ENCODE measurements around the gene SMAD6. TPM values are rescaled to one million over a fixed set of nuclear protein-coding genes. Genes with fewer than 3 reads are reported as not detected.

SMAD6 gene
- total RNA-seq, 1 experiment from 2014 or later, result 8.9 TPM

- no peak overlapping the region for H3K4me3 Mint-ChIP-seq (ENCODE audit: unreplicated experiment)
- no peaks in the 10 kb centered on the region for H3K27me3 ChIP-seq (replicated peaks; ENCODE audit: control insufficient read depth, insufficient read depth, low read length)
- intact Hi-C loops (cut with micrococcal nuclease; ENCODE audit: unreplicated experiment), result no loop called here
- no peaks in the 10 kb centered on the region for H3K9me3 Mint-ChIP-seq (ENCODE audit: unreplicated experiment)
- no peaks in the 10 kb centered on the region for H3K4me1 Mint-ChIP-seq (ENCODE audit: low read depth, unreplicated experiment)
- no peaks in the 10 kb centered on the region for H3K9me3 ChIP-seq
- POLR2A ChIA-PET, result no interaction called here
- no peak for DNase-seq
- H3K36me3 Mint-ChIP-seq (ENCODE audit: insufficient read depth, unreplicated experiment), result no peaks in the 10 kb centered on the region
- H3K4me3 ChIP-seq (ENCODE audit: low read depth, low read length), result no peak overlapping the region
- no peaks in the 10 kb centered on the region for H3K27me3 Mint-ChIP-seq (ENCODE audit: insufficient read depth, unreplicated experiment)
- H3K27ac Mint-ChIP-seq (ENCODE audit: unreplicated experiment), result no peak overlapping the region
- no peaks in the 10 kb centered on the region for H3K36me3 ChIP-seq (ENCODE audit: control insufficient read depth, insufficient read depth, low read length)
- H3K4me1 ChIP-seq, result no peaks in the 10 kb centered on the region
- CTCF ChIA-PET, result interaction anchor here (0.7 kb wide), 1 partner anchor 176 kb away, joined by 4 read pairs; no protein-coding TSS in a partner anchor
- no TSS peak for BruUV-seq (replicated peaks)
- TF ChIP-seq, protein P1, sequence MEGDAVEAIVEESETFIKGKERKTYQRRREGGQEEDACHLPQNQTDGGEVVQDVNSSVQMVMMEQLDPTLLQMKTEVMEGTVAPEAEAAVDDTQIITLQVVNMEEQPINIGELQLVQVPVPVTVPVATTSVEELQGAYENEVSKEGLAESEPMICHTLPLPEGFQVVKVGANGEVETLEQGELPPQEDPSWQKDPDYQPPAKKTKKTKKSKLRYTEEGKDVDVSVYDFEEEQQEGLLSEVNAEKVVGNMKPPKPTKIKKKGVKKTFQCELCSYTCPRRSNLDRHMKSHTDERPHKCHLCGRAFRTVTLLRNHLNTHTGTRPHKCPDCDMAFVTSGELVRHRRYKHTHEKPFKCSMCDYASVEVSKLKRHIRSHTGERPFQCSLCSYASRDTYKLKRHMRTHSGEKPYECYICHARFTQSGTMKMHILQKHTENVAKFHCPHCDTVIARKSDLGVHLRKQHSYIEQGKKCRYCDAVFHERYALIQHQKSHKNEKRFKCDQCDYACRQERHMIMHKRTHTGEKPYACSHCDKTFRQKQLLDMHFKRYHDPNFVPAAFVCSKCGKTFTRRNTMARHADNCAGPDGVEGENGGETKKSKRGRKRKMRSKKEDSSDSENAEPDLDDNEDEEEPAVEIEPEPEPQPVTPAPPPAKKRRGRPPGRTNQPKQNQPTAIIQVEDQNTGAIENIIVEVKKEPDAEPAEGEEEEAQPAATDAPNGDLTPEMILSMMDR (IDR thresholded peaks at IDR 0.05; ENCODE audit: insufficient read depth in 1 of 2, low read depth in 1 of 2, low read length in 1 of 2, severe bottlenecking in 1 of 2, unreplicated experiment in 1 of 2), result no peak
These were observed 40.5 kb upstream of the SMAD6 start for GRCh38 chr15:66661432-66662096.

GRCh38 chr15:66662522-66662921 lies 39.5 kb upstream of the SMAD6 start:
- no peaks in the 10 kb centered on the region for H3K9me3 ChIP-seq
- no peaks in the 10 kb centered on the region for H3K4me1 ChIP-seq
- Mint-ChIP-seq H3K4me1 (ENCODE audit: low read depth, unreplicated experiment) (no peaks in the 10 kb centered on the region), H3K9me3 (ENCODE audit: unreplicated experiment) (no peaks in the 10 kb centered on the region), H3K36me3 (ENCODE audit: insufficient read depth, unreplicated experiment) (no peaks in the 10 kb centered on the region), H3K27ac (ENCODE audit: unreplicated experiment) (no peak overlapping the region), H3K27me3 (ENCODE audit: insufficient read depth, unreplicated experiment) (no peaks in the 10 kb centered on the region), H3K4me3 (ENCODE audit: unreplicated experiment) (no peak overlapping the region)
- no TSS peak for BruUV-seq (replicated peaks)
- TF ChIP-seq, protein P1 (IDR thresholded peaks at IDR 0.05; ENCODE audit: insufficient read depth in 1 of 2, low read depth in 1 of 2, low read length in 1 of 2, severe bottlenecking in 1 of 2, unreplicated experiment in 1 of 2), result no peak
- ChIA-PET POLR2A (no interaction called here), CTCF (interaction anchor here (0.6 to 0.7 kb wide), 2 partner anchors 175 to 192 kb away, joined by 3 to 4 read pairs; no protein-coding TSS in a partner anchor)
- no peaks in the 10 kb centered on the region for H3K36me3 ChIP-seq (ENCODE audit: control insufficient read depth, insufficient read depth, low read length)
- H3K27me3 ChIP-seq (replicated peaks; ENCODE audit: control insufficient read depth, insufficient read depth, low read length), result no peaks in the 10 kb centered on the region
- intact Hi-C loops (cut with micrococcal nuclease; ENCODE audit: unreplicated experiment), result no loop called here
- no peak for DNase-seq
- H3K4me3 ChIP-seq (ENCODE audit: low read depth, low read length), result no peak overlapping the region

DNA sequence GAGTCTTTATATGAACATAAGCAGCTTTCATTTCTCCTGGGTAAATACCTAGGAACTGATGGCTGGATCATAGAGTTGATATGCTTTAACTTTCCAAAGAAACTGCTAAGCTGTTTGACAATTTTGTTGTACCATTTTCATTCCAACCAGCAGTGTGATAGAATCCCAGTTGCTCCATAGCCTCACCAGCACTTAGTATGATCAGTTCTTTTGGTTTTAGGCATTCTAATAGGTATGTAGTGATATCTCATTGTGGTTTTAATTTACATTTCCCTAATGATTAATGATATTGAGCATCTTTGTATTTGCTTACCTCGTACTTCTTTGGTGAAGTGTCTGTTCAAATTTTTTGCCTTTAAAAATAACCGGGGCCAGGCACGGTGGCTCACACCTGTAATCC lies 38.4 kb upstream of the SMAD6 start:
- H3K36me3 Mint-ChIP-seq (ENCODE audit: insufficient read depth, unreplicated experiment), result no peaks in the 10 kb centered on the region
- no peak overlapping the region for H3K4me3 Mint-ChIP-seq (ENCODE audit: unreplicated experiment)
- Histone ChIP-seq H3K9me3 (no peaks in the 10 kb centered on the region), H3K4me3 (ENCODE audit: low read depth, low read length) (no peak overlapping the region), H3K4me1 (no peaks in the 10 kb centered on the region), H3K27me3 (replicated peaks; ENCODE audit: control insufficient read depth, insufficient read depth, low read length) (no peaks in the 10 kb centered on the region), H3K36me3 (ENCODE audit: control insufficient read depth, insufficient read depth, low read length) (no peaks in the 10 kb centered on the region)
- no peaks in the 10 kb centered on the region for H3K4me1 Mint-ChIP-seq (ENCODE audit: low read depth, unreplicated experiment)
- H3K27me3 Mint-ChIP-seq (ENCODE audit: insufficient read depth, unreplicated experiment), result no peaks in the 10 kb centered on the region
- CTCF ChIA-PET, result no interaction called here
- no peak overlapping the region for H3K27ac Mint-ChIP-seq (ENCODE audit: unreplicated experiment)
- POLR2A ChIA-PET, result no interaction called here
- no peaks in the 10 kb centered on the region for H3K9me3 Mint-ChIP-seq (ENCODE audit: unreplicated experiment)
- TF ChIP-seq, protein P1 (IDR thresholded peaks at IDR 0.05; ENCODE audit: insufficient read depth in 1 of 2, low read depth in 1 of 2, low read length in 1 of 2, severe bottlenecking in 1 of 2, unreplicated experiment in 1 of 2), result no peak
- no TSS peak for BruUV-seq (replicated peaks)
- DNase-seq, result no peak
- intact Hi-C loops (cut with micrococcal nuclease; ENCODE audit: unreplicated experiment), result no loop called here

All from Caco-2 (cell line).